ENCODE data around the gene IGSF21. TPM values are rescaled to one million over a fixed set of nuclear protein-coding genes. Genes with fewer than 3 reads are reported as not detected.

IGSF21 gene
- not detected in 2 replicates for total RNA-seq

GRCh38 chr1:18107369-18108298 lies at the start of gene IGSF21:
Gene IGSF21 (plus strand): TSS chr1:18107798. CDS start chr1:18108129, 331 bp downstream.

